HCT116 (cell line): ENCODE data around the gene CFAP47.
A peak's percentile ranks its signal among the peaks of the same experiment; 100 is the strongest.

Source experiments
- EGR1 ChIP-seq: IDR thresholded peaks from 2 replicates; pipeline ENCODE4 v1.6.1; 2012; ENCODE audit warnings: low read depth
- EZH2 ChIP-seq: fragments of 200-600 bp; sonication (generic); IDR thresholded peaks from 2 replicates; pipeline ENCODE4 v1.6.1; 2017; ENCODE audit warnings: antibody characterized with exemption, mixed run types
- EZH2phosphoT487 ChIP-seq: fragments of 200-600 bp; IDR thresholded peaks from 2 replicates; pipeline ENCODE4 v1.6.1; 2018; ENCODE audit warnings: antibody characterized with exemption, borderline replicate concordance
- POLR2A ChIP-seq: IDR thresholded peaks from 2 replicates; pipeline ENCODE4 v1.7.0; 2011; ENCODE audit warnings: borderline replicate concordance; ENCODE audit not compliant: insufficient read depth, insufficient read length; ENCODE audit errors: extremely low read depth
- RAD21 ChIP-seq: IDR thresholded peaks from 2 replicates; pipeline ENCODE4 v1.6.1; 2012; ENCODE audit warnings: low read depth, mild to moderate bottlenecking
- SIN3A ChIP-seq: IDR thresholded peaks from 2 replicates; pipeline ENCODE4 v1.6.1; 2012; ENCODE audit warnings: low read depth
- SP1 ChIP-seq: IDR thresholded peaks from 2 replicates; pipeline ENCODE4 v1.6.1; 2012; ENCODE audit warnings: low read depth
- SRF ChIP-seq: IDR thresholded peaks from 2 replicates; pipeline ENCODE4 v1.6.1; 2012; ENCODE audit warnings: low read depth
- TCF7L2 ChIP-seq: IDR thresholded peaks from 2 replicates; pipeline ENCODE4 v1.7.0; 2011; ENCODE audit warnings: borderline replicate concordance, inconsistent platforms; ENCODE audit not compliant: insufficient read depth, insufficient read length; ENCODE audit errors: extremely low read depth
- ZFX ChIP-seq: fragments of 450-650 bp; IDR thresholded peaks from 2 replicates; pipeline ENCODE4 v1.6.1; 2017
- ZNF274 ChIP-seq: fragments of 200-500 bp; sonication (Bioruptor generic); IDR thresholded peaks from 2 replicates; pipeline ENCODE4 v1.6.1; 2014; ENCODE audit warnings: mild to moderate bottlenecking, low read depth, low read length, inconsistent platforms
- TF ChIP-seq, protein P1 (sequence below), 3 experiments: fragments of 200-600 bp in 1 of 3; sonication (generic) in 1 of 3; IDR thresholded peaks in 2 of 3; conservative IDR thresholded peaks in 1 of 3; 2 replicates each; pipeline ENCODE4 v1.5.1; 2012 to 2017; ENCODE audit warnings: low read depth in 2 of 3, low read length in 2 of 3, antibody characterized with exemption in 1 of 3, borderline replicate concordance in 1 of 3, control low read depth in 1 of 3, mild to moderate bottlenecking in 1 of 3, mixed read lengths in 1 of 3, mixed run types in 1 of 3, moderate library complexity in 1 of 3; ENCODE audit not compliant: insufficient read depth in 1 of 3
- TF ChIP-seq, protein P2 (sequence below): IDR thresholded peaks from 2 replicates; pipeline ENCODE4 v1.6.1; 2012

DNA sequence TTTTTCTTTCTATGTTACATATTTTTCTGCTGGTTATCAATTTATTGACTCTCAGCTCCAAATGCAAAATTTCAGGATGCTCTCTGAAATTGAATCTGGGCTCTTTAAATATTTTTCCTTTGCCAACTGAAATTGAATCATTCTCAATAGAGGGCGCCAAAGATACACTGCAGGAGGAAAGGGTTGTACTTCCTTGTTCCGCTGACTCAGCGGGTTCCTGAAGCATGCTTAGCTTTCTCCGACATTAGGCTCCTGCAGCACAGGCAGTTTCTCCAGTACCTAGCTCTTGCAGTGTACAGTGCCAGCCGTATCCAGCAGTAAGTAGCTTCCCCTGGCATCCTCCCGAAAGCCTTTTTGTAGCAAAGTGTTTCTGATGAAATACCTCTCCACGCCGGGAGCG is 28.8 kb upstream of the CFAP47 start:
- TF ChIP-seq, protein P1, sequence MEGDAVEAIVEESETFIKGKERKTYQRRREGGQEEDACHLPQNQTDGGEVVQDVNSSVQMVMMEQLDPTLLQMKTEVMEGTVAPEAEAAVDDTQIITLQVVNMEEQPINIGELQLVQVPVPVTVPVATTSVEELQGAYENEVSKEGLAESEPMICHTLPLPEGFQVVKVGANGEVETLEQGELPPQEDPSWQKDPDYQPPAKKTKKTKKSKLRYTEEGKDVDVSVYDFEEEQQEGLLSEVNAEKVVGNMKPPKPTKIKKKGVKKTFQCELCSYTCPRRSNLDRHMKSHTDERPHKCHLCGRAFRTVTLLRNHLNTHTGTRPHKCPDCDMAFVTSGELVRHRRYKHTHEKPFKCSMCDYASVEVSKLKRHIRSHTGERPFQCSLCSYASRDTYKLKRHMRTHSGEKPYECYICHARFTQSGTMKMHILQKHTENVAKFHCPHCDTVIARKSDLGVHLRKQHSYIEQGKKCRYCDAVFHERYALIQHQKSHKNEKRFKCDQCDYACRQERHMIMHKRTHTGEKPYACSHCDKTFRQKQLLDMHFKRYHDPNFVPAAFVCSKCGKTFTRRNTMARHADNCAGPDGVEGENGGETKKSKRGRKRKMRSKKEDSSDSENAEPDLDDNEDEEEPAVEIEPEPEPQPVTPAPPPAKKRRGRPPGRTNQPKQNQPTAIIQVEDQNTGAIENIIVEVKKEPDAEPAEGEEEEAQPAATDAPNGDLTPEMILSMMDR (IDR thresholded peaks at IDR 0.05 in 2 of 3, conservative IDR thresholded peaks at IDR 0.05 in 1 of 3; ENCODE audit: borderline replicate concordance in 1 of 3, insufficient read depth in 1 of 3, low read depth in 2 of 3, low read length in 2 of 3), result peak in 2 of 3 experiments; percentile 30 to 33; a peak in 3 of 6 replicates
- TF ChIP-seq ZFX (no peak), EZH2phosphoT487 (no peak), TCF7L2 (no peak), SP1 (no peak), POLR2A (no peak), SRF (no peak), RAD21 (0 out of 2 replicates have a peak, but pooled peaks have one; percentile 17), ZNF274 (no peak), SIN3A (no peak), EZH2 (no peak), EGR1 (no peak)
- TF ChIP-seq, protein P2, sequence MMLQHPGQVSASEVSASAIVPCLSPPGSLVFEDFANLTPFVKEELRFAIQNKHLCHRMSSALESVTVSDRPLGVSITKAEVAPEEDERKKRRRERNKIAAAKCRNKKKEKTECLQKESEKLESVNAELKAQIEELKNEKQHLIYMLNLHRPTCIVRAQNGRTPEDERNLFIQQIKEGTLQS, result no peak
